ENCODE measurements around the gene MRPS27.

- TF ChIP-seq, protein P1, sequence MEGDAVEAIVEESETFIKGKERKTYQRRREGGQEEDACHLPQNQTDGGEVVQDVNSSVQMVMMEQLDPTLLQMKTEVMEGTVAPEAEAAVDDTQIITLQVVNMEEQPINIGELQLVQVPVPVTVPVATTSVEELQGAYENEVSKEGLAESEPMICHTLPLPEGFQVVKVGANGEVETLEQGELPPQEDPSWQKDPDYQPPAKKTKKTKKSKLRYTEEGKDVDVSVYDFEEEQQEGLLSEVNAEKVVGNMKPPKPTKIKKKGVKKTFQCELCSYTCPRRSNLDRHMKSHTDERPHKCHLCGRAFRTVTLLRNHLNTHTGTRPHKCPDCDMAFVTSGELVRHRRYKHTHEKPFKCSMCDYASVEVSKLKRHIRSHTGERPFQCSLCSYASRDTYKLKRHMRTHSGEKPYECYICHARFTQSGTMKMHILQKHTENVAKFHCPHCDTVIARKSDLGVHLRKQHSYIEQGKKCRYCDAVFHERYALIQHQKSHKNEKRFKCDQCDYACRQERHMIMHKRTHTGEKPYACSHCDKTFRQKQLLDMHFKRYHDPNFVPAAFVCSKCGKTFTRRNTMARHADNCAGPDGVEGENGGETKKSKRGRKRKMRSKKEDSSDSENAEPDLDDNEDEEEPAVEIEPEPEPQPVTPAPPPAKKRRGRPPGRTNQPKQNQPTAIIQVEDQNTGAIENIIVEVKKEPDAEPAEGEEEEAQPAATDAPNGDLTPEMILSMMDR (IDR thresholded peaks at IDR 0.05; ENCODE audit: low read depth, low read length), result no peak
- TF ChIP-seq POLR2A (IDR thresholded peaks at IDR 0.05; ENCODE audit: extremely low read depth, insufficient read length), result no peak
Observed at GRCh38 chr5:72238712-72239445, 81.2 kb downstream of the MRPS27 start.
